Spleen (tissue), 11 donors: Measurements from ENCODE around the gene NIPBL. TPM values are rescaled to one million over a fixed set of nuclear protein-coding genes. Genes with fewer than 3 reads are reported as not detected.

Experiments
- DNase-seq: peaks from one replicate; pipeline ENCODE4 v3.0.0-alpha.2; 2020
- H3K27ac ChIP-seq, 8 donors: fragments of 200-600 bp; sonication (generic) in 7 of 8; 1 replicate in 4 of 8; 2 replicates in 4 of 8; pipeline versions ENCODE4 v1.5.0 to v1.8.0; 2016 to 2021; ENCODE audit warnings: inconsistent platforms in 4 of 8, mild to moderate bottlenecking in 4 of 8, moderate library complexity in 1 of 8
- H3K27me3 ChIP-seq, 7 donors: fragments of 200-600 bp; sonication (generic) in 6 of 7; replicated peaks in 1 of 7; 1 replicate in 4 of 7; 2 replicates in 3 of 7; pipeline versions ENCODE4 v1.5.0 to v1.8.0; 2016 to 2021; ENCODE audit warnings: inconsistent platforms in 3 of 7, mild to moderate bottlenecking in 1 of 7
- H3K36me3 ChIP-seq, 6 donors: fragments of 200-600 bp; sonication (generic) in 5 of 6; 1 replicate in 4 of 6; 2 replicates in 2 of 6; pipeline versions ENCODE4 v1.5.0 to v1.8.0; 2016 to 2021; ENCODE audit warnings: inconsistent platforms in 2 of 6
- H3K4me1 ChIP-seq, 6 donors: fragments of 200-600 bp; sonication (generic) in 5 of 6; 1 replicate in 3 of 6; 2 replicates in 3 of 6; pipeline versions ENCODE4 v1.5.0 to v1.8.0; 2016 to 2021; ENCODE audit warnings: inconsistent platforms in 3 of 6
- H3K4me3 ChIP-seq, 8 donors: fragments of 200-600 bp; sonication (generic) in 7 of 8; 1 replicate in 4 of 8; 2 replicates in 4 of 8; pipeline versions ENCODE4 v1.5.0 to v1.8.0; 2016 to 2021; ENCODE audit warnings: inconsistent platforms in 4 of 8, mild to moderate bottlenecking in 4 of 8, moderate library complexity in 2 of 8
- H3K9me3 ChIP-seq, 8 donors: fragments of 200-600 bp; sonication (generic) in 7 of 8; 1 replicate in 4 of 8; 2 replicates in 4 of 8; pipeline versions ENCODE4 v1.5.0 to v1.8.0; 2016 to 2021; ENCODE audit warnings: inconsistent platforms in 4 of 8
- POLR2A ChIP-seq, 3 donors: fragments of 450-650 bp; IDR thresholded peaks; one replicate each; pipeline ENCODE4 v1.5.1; 2017; ENCODE audit warnings: antibody characterized with exemption in 3 of 3, mild to moderate bottlenecking in 1 of 3
- POLR2AphosphoS5 ChIP-seq, 3 donors: sonication (generic); formaldehyde crosslinking; IDR thresholded peaks; one replicate each; pipeline ENCODE4 v1.5.1; 2017; ENCODE audit warnings: antibody characterized with exemption in 3 of 3
- WGBS, 5 donors: extraction: QIAGEN DNeasy Blood & Tissue Kit in 3 of 5; methylation state at CpG; one replicate each; pipeline versions ENCODE4 v1.1.5 to v1.1.7; 2013 to 2018; 5-methylcytosine and 5-hydroxymethylcytosine counted together
- intact Hi-C: fragments of 100-400 bp; cut with DNase I; formaldehyde crosslinking; loops from one replicate; pipeline ENCODE4 v1.15.0; 2023; ENCODE audit warnings: low total_unique reads
- polyA plus RNA-seq, 3 donors: library from polyadenylated mRNA; stranded (reverse); fragments of 200-250 nt; gene quantifications; one replicate each; pipeline ENCODE4 v1.2.1, GENCODE V29; 2013
- total RNA-seq, 7 donors: library from RNA; depleted of rRNA in 3 of 7; stranded (reverse); fragments of >200 nt in 3 of 7; fragmentation: NEBNext Ultra II Directional in 4 of 7; extraction: Animal tissue kit (Norgen Biotek cat#: 25700) in 4 of 7; gene quantifications; one replicate each; pipeline versions ENCODE4 v1.1.0 to v1.2.1, GENCODE V29; 2016 to 2021
- TF ChIP-seq, protein P1 (sequence below), 11 experiments: fragments of 200-600 bp in 7 of 11; fragments of 450-650 bp in 4 of 11; sonication (generic) in 4 of 11; IDR thresholded peaks in 8 of 11; conservative IDR thresholded peaks in 3 of 11; 1 replicate in 7 of 11; 2 replicates in 4 of 11; pipeline versions ENCODE4 v1.4.0 to v1.8.0; 2016 to 2021; ENCODE audit warnings: antibody characterized with exemption in 11 of 11, inconsistent platforms in 4 of 11, mild to moderate bottlenecking in 1 of 11
- donor health status: healthy with polysubstance abuse.
- donor health status: DM: no; HTN: no; CAD: no; lungs with moderate emphysema.
- donor health status: DM: no; HTN: no; CAD: no.
- donor health status: Bipolar disorder and iron deficiency.
- donor health status: healthy.
- donor health status: DM: no; HTN: no; CAD: no.
- donor health status: DM: yes; HTN: yes; CAD: no.

The NIPBL gene
- total and polyA plus RNA-seq, 10 donors = 16.8 to 103 (median 83.1) TPM

DNA sequence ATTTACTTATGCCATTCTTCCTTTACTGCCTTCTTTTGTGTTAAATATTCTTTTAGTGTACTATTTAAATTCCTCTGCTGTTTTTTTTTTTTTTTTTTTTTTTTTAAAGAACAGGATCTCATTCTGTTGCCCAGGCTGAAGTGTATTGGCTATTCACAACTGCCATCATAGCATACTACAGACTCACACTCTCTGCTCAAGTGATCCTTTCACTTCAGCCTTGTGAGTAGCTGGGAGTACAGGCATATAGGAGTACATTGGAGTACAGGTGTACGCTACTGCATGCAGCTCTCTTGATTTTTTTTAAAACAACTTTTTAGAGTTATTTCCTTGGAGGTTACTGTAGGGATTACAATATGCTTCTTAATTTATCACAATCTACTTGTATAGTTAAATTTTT is 56.1 kb downstream of the NIPBL start:
- H3K4me3 ChIP-seq = no peak overlapping the region
- 93 to 98% (median 94%) methylated on average over 1 of the region's 1 CpG for WGBS, 5 donors
- DNase-seq = no peak
- TF ChIP-seq POLR2AphosphoS5 (IDR thresholded peaks at IDR 0.05) (no peak), POLR2A (IDR thresholded peaks at IDR 0.05) (no peak)
- TF ChIP-seq, protein P1, sequence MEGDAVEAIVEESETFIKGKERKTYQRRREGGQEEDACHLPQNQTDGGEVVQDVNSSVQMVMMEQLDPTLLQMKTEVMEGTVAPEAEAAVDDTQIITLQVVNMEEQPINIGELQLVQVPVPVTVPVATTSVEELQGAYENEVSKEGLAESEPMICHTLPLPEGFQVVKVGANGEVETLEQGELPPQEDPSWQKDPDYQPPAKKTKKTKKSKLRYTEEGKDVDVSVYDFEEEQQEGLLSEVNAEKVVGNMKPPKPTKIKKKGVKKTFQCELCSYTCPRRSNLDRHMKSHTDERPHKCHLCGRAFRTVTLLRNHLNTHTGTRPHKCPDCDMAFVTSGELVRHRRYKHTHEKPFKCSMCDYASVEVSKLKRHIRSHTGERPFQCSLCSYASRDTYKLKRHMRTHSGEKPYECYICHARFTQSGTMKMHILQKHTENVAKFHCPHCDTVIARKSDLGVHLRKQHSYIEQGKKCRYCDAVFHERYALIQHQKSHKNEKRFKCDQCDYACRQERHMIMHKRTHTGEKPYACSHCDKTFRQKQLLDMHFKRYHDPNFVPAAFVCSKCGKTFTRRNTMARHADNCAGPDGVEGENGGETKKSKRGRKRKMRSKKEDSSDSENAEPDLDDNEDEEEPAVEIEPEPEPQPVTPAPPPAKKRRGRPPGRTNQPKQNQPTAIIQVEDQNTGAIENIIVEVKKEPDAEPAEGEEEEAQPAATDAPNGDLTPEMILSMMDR (IDR thresholded peaks at IDR 0.05 in 8 of 11, conservative IDR thresholded peaks at IDR 0.05 in 3 of 11) = no peak
- no peaks in the 10 kb centered on the region for H3K36me3 ChIP-seq
- intact Hi-C loops = no loop called here
- H3K9me3 ChIP-seq = no peaks in the 10 kb centered on the region
- H3K27me3 ChIP-seq = no peaks in the 10 kb centered on the region
- H3K4me1 ChIP-seq = peaks cover 0 to 98% (median 48%) of the 10 kb centered on the region in 6 donors
- H3K27ac ChIP-seq = no peak overlapping the region

DNA sequence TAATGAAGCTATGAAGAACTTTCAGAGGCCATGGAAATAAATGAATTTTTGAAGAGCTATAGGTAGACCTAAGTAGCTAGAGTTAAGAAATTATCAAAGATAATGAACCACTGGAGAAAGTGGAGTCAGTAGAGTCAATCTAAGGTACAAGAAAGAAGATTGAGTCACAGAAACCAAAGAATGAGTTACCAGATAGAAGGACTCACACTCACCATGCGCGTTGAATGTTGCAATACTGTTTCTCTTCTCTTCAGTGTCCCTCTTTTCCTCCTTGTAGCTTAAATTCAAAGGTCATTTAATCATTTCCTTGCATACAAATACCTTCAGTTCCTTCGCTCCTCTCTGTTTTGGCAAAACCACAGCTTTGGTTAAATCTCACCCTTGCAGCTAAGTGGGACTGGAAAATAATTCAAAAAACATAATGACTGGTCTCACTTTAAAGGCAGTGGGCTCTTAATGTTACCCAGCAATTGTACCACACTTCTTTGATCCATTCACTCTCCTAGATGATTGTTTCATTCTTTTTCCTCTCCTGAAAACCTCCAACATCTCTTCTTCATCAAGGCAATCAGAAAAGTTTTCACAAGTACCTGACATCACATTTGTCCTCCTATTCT is 58.3 kb downstream of the NIPBL start:
- DNase-seq = no peak
- 69 to 96% (median 79%) methylated on average over 3 of the region's 3 CpGs for WGBS, 5 donors
- no peak overlapping the region for H3K27ac ChIP-seq
- intact Hi-C loops = no loop called here
- peaks cover 0 to 98% (median 39%) of the 10 kb centered on the region in 6 donors for H3K4me1 ChIP-seq
- peaks cover 0 to 4% (median 0%) of the 10 kb centered on the region in 6 donors for H3K36me3 ChIP-seq
- H3K27me3 ChIP-seq = no peaks in the 10 kb centered on the region
- no peak for TF ChIP-seq POLR2A (IDR thresholded peaks at IDR 0.05)
- TF ChIP-seq POLR2AphosphoS5 (IDR thresholded peaks at IDR 0.05) = no peak
- TF ChIP-seq, protein P1 (IDR thresholded peaks at IDR 0.05 in 8 of 11, conservative IDR thresholded peaks at IDR 0.05 in 3 of 11) = no peak
- H3K9me3 ChIP-seq = no peaks in the 10 kb centered on the region
- no peak overlapping the region for H3K4me3 ChIP-seq

DNA sequence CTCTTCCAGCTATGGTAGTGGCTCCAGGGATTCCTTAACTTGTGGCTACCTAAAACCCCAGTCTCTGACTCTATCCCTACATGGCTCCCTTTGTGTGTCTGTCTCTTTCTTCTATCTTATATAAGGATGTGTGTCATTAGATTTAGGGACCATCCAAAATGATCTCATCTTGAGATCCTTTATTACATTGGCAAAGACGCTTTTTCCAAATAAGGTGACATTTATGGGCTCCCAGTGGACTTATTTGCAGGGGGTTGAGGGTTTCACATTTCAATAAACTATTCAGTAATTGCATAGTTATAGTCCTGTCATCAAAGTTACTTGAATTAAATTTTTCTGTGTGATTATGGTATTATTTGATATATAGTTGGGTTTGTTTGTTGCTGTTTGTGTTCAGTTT is 59.2 kb downstream of the NIPBL start:
- WGBS, 5 donors = 95 to 98% (median 97%) methylated on average over 1 of the region's 1 CpG
- H3K4me1 ChIP-seq = peaks cover 0 to 98% (median 40%) of the 10 kb centered on the region in 6 donors
- H3K27me3 ChIP-seq = no peaks in the 10 kb centered on the region
- H3K9me3 ChIP-seq = no peaks in the 10 kb centered on the region
- DNase-seq = no peak
- intact Hi-C loops = no loop called here
- H3K36me3 ChIP-seq = peaks cover 0 to 4% (median 0%) of the 10 kb centered on the region in 6 donors
- H3K27ac ChIP-seq = no peak overlapping the region
- TF ChIP-seq, protein P1 (IDR thresholded peaks at IDR 0.05 in 8 of 11, conservative IDR thresholded peaks at IDR 0.05 in 3 of 11) = no peak
- no peak for TF ChIP-seq POLR2AphosphoS5 (IDR thresholded peaks at IDR 0.05)
- TF ChIP-seq POLR2A (IDR thresholded peaks at IDR 0.05) = no peak
- no peak overlapping the region for H3K4me3 ChIP-seq

DNA sequence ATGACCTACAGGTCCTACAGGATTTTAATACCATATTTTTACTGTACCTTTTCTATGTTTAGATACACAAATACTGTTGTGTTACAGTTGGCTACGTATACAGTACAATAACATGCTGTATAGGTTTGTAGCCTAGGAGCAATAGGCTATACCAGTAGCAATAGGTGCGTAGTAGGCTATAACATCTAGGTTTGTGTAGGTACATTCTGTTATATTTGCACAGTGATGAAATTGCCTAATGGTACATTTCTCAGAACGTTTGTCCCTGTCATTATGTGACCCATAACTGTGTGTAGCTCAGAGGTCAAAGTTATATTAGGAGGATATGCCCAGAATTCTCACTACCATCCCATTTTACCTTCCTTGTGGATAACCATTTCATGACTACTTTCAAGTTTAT is 59.7 kb downstream of the NIPBL start:
- Histone ChIP-seq H3K36me3 (peaks cover 0 to 4% (median 0%) of the 10 kb centered on the region in 6 donors), H3K27ac (no peak overlapping the region), H3K9me3 (no peaks in the 10 kb centered on the region), H3K4me3 (no peak overlapping the region), H3K27me3 (no peaks in the 10 kb centered on the region), H3K4me1 (peaks cover 0 to 96% (median 37%) of the 10 kb centered on the region in 6 donors)
- intact Hi-C loops = no loop called here
- no peak for DNase-seq
- TF ChIP-seq POLR2AphosphoS5 (IDR thresholded peaks at IDR 0.05) (no peak), POLR2A (IDR thresholded peaks at IDR 0.05) (no peak)
- TF ChIP-seq, protein P1 (IDR thresholded peaks at IDR 0.05 in 8 of 11, conservative IDR thresholded peaks at IDR 0.05 in 3 of 11) = no peak
- WGBS, 5 donors = 80 to 87% (median 84%) methylated on average over 3 of the region's 3 CpGs
